Measurements from ENCODE around the gene PPP3CA. TPM values are rescaled to one million over a fixed set of nuclear protein-coding genes. Genes with fewer than 3 reads are reported as not detected.

Gene PPP3CA
- total RNA-seq, 1 donor from 2014 or later = 48.0 TPM

GRCh38 chr4:101081695-101082369 is 265.5 kb downstream of the PPP3CA start:
- DNase-seq (no peak), ATAC-seq (no peak)
- Histone ChIP-seq H3K27me3 (no peaks in the 10 kb centered on the region), H3K4me3 (no peak overlapping the region), H3K36me3 (peaks cover 6% of the 10 kb centered on the region), H3K27ac (no peak overlapping the region), H3K4me1 (no peaks in the 10 kb centered on the region), H3K9me3 (no peaks in the 10 kb centered on the region)
- intact Hi-C loops (cut with DNase I) = no loop called here
- no peak for TF ChIP-seq CTCF (IDR thresholded peaks at IDR 0.05)

GRCh38 chr4:101081166-101081565 is 266.2 kb downstream of the PPP3CA start:
- Histone ChIP-seq H3K4me1 (no peaks in the 10 kb centered on the region), H3K27me3 (no peaks in the 10 kb centered on the region), H3K36me3 (peaks cover 6% of the 10 kb centered on the region), H3K27ac (no peak overlapping the region), H3K9me3 (no peaks in the 10 kb centered on the region), H3K4me3 (no peak overlapping the region)
- no peak for TF ChIP-seq CTCF (IDR thresholded peaks at IDR 0.05)
- no peak for ATAC-seq
- DNase-seq = no peak
- intact Hi-C loops (cut with DNase I) = no loop called here

GRCh38 chr4:101078950-101079349 is 268.4 kb downstream of the PPP3CA start:
- intact Hi-C loops (cut with DNase I) = no loop called here
- Histone ChIP-seq H3K9me3 (no peaks in the 10 kb centered on the region), H3K27ac (no peak overlapping the region), H3K4me1 (no peaks in the 10 kb centered on the region), H3K36me3 (peaks cover 6% of the 10 kb centered on the region), H3K27me3 (no peaks in the 10 kb centered on the region), H3K4me3 (no peak overlapping the region)
- DNase-seq = no peak
- ATAC-seq = no peak
- TF ChIP-seq CTCF (IDR thresholded peaks at IDR 0.05) = no peak

GRCh38 chr4:101076032-101076431 is 271.3 kb downstream of the PPP3CA start:
- TF ChIP-seq CTCF (IDR thresholded peaks at IDR 0.05) = no peak
- Histone ChIP-seq H3K4me1 (no peaks in the 10 kb centered on the region), H3K36me3 (no peaks in the 10 kb centered on the region), H3K4me3 (no peak overlapping the region), H3K27me3 (no peaks in the 10 kb centered on the region), H3K9me3 (no peaks in the 10 kb centered on the region), H3K27ac (no peak overlapping the region)
- ATAC-seq (no peak), DNase-seq (no peak)
- intact Hi-C loops (cut with DNase I) = no loop called here

GRCh38 chr4:101075536-101075935 is 271.8 kb downstream of the PPP3CA start:
- no peaks in the 10 kb centered on the region for H3K9me3 ChIP-seq
- no peak for TF ChIP-seq CTCF (IDR thresholded peaks at IDR 0.05)
- intact Hi-C loops (cut with DNase I) = no loop called here
- ATAC-seq = no peak
- no peaks in the 10 kb centered on the region for H3K27me3 ChIP-seq
- no peak overlapping the region for H3K4me3 ChIP-seq
- no peak for DNase-seq
- H3K4me1 ChIP-seq = no peaks in the 10 kb centered on the region
- H3K36me3 ChIP-seq = no peaks in the 10 kb centered on the region
- no peak overlapping the region for H3K27ac ChIP-seq

- ATAC-seq (no peak), DNase-seq (no peak)
- Histone ChIP-seq H3K9me3 (no peaks in the 10 kb centered on the region), H3K27me3 (no peaks in the 10 kb centered on the region), H3K4me1 (no peaks in the 10 kb centered on the region), H3K4me3 (no peak overlapping the region), H3K36me3 (no peaks in the 10 kb centered on the region), H3K27ac (no peak overlapping the region)
- intact Hi-C loops (cut with DNase I) = no loop called here
- no peak for TF ChIP-seq CTCF (IDR thresholded peaks at IDR 0.05)
Measured at GRCh38 chr4:101074326-101074725, 273.0 kb downstream of the PPP3CA start.
